GM10266 (cell line): ENCODE measurements around the gene LRRC36.
"Not testable (repeated sequence)": the region's sequence is repeated elsewhere in the genome, so short reads cannot be mapped to it uniquely, and the experiment has no call there.

Source experiments
- DNase-seq: peaks from one replicate; pipeline ENCODE4 v3.0.0; 2012; ENCODE audit errors: extremely low spot score
- TF ChIP-seq, protein P1 (sequence below): IDR thresholded peaks from 2 replicates; pipeline ENCODE4 v1.5.1; 2012; ENCODE audit warnings: mild to moderate bottlenecking, low read depth; ENCODE audit not compliant: control insufficient read depth, insufficient read depth; ENCODE audit errors: missing control alignments

LRRC36 gene

DNA sequence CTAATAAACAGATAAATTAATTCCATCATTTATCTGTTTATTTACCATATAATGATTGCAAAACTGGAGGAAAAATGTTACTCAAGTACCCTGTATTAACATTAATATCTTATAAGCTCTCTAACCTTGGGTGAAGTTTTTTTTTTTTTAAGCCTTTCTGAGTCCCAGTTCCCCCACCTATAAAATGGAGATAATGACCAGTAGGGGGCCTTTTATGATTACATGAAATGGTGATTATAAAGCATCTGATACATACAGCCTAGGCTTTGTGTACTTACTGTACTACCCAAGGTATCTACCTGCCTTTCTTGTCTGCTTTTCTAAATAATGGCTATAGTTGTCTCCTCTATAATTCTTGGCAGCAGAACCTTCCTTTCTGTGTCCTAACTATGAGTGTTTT, 22.6 kb downstream of the LRRC36 start:
- TF ChIP-seq, protein P1, sequence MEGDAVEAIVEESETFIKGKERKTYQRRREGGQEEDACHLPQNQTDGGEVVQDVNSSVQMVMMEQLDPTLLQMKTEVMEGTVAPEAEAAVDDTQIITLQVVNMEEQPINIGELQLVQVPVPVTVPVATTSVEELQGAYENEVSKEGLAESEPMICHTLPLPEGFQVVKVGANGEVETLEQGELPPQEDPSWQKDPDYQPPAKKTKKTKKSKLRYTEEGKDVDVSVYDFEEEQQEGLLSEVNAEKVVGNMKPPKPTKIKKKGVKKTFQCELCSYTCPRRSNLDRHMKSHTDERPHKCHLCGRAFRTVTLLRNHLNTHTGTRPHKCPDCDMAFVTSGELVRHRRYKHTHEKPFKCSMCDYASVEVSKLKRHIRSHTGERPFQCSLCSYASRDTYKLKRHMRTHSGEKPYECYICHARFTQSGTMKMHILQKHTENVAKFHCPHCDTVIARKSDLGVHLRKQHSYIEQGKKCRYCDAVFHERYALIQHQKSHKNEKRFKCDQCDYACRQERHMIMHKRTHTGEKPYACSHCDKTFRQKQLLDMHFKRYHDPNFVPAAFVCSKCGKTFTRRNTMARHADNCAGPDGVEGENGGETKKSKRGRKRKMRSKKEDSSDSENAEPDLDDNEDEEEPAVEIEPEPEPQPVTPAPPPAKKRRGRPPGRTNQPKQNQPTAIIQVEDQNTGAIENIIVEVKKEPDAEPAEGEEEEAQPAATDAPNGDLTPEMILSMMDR, result peak; percentile 29
- DNase-seq, result no peak

DNA sequence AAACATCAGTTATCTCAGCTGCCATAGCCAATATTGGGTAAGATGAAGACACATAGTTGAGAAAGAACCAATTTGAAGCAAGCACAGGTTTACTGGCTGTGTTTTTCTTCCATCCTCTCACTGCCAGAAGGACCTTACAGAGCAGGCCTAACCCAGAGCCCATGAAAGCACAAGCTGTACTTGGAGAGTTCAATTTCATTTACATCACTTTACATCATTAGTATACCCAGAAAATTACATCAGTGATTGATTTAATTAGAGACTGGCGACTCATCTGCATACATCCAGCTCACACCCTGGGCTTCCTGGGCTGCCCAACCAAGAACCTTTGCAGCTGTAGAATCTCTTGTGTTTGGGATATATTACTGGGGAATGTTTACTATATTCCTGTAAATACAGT, 23.7 kb downstream of the LRRC36 start:
- no peak for DNase-seq
- TF ChIP-seq, protein P1, result no peak

DNA sequence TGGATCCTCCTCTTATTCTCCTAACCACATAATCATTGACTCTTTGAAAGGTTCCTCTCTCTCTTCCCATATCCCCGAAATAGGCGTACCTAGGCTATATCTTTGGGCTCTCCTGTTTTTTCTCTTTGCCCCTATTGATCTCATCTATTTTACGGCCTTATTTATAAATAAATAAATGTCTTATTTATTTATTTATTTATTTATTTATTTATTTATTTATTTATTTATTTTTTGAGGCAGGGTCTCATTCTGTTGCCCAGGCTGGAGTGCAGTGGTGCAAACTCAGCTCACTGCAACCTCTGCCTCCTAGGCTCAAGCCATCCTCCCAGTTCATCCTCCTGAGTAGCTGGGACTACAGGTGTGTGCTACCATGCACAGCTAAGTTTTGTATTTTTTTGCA, 25.8 kb downstream of the LRRC36 start:
- not testable (repeated sequence) for DNase-seq

DNA sequence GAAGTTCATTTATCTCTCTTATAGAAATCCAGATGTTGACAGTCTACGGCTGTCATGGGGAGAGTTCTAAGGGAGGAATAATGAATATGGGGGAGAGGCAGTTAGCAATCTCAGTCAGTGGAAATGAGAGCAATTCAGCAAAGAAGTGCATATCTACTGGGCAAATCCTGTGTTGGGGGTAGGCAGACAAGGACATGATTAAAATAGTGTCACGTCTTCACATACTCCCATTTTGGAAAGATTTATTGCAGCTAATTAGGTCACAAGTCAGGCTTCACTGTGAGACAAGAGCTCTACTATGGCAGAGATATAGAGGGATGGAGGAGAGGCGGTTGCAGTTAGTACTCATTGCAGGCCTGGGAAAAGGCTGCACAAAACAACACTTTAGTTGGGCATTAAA, 29.8 kb downstream of the LRRC36 start:
- TF ChIP-seq, protein P1, result no peak
- DNase-seq, result no peak

DNA sequence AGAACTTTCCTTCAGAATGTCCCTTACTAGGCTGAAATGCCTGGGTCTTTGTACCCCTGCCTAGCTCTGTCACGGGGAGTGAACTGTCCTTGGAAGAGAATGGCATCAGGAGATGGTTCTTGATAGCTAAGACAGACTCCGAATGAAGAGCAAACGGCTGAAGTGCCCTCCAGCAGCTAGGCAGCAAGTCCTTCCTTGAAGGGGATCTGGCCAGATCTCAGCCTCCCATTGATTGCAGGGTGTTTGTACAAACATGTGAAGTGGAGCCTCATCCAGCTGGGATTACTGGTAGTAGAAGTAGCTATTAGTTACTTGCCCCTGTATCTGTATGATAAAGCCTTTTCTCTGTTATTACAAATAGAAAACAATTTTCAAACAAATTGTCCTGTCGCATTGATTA, 30.9 kb downstream of the LRRC36 start:
- DNase-seq, result no peak

DNA sequence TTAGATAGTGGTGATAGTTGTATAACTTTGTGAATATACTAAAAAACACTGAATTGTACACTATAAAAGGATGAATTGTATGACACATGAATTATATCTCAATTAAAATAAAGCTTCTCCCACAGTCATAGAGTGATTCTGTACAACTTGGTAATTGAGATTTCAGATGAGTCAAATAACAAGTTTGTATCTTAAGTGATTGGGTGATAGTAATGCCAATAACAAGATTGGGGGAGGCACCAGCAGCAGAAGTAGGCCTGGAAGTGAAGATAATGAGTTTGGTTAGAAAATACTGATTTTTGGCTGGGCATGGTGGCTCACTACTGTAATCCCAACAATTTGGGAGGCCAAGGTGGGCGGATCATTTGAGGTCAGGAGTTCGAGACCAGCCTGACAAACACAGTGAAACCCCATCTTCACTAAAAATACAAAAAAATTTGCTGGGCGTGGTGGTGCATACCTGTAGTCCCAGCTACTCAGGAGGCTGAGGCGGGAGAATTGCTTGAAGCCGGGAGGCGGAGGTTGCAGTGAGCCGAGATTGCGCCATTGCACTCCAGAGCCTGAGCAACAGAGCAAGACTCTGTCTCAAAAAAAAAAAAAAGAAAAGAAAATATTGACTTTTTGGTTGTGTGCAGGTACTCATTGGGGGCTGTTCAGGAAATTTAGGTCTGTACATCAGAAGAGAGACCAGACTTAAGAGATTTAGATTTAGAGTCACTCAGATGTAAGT, 33.1 kb downstream of the LRRC36 start:
- not testable (repeated sequence) for DNase-seq

More for the DNA sequence above, 30.9 kb downstream of the LRRC36 start:
- TF ChIP-seq, protein P1, result no peak

DNA sequence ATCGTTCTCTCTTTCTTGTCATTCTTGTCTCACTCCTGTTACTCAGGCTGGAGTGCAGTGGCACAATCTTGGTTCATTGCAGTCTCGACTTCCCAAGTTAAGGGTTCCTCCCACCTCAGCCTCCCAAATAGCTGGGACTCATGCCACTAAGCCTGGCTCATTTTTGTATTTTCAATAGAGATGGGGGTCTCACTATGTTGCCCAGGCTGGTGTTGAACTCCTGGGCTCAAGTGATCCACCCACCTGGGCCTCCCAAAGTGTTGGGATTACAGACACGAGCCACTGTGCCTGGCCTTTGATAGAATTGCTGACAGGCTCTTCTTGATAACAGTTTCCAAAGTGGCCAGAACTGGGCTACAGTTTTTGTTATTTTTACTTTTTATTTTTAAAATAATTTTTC, 34.4 kb downstream of the LRRC36 start:
- no peak for DNase-seq
- TF ChIP-seq, protein P1, result no peak

DNA sequence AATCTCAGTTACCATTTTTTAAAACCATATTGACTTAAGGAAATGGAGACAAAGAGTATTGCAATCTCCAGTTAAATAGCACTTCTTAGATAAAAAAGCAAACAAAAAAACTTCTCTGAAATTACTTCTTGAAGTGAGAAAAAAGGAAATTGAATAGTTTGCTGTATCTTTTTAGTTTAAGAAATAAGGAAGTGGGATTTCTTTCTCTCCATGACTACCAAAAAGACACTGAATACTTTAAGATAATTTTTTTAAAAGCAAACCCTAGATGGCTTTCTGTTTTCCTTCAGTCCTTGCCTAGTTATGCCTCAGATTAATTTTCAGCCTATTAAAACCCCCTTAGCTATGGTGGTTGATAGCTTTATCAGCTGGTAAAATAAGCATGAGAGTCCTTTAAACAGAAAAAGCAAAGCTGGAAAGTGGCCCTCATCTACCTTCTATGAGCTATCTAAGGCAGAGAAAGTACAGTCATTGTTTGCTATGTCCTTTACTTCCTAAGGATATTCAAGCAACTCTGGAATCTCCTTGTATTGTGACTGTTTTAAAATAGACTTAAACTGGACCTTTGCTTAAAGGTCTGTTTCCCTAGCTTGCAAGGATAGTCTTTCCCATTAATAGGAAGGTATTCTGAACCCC, 38.1 kb downstream of the LRRC36 start:
- TF ChIP-seq, protein P1, result no peak
- no peak for DNase-seq
